AG04450 (cell line): ENCODE measurements around the gene TFAP2A. TPM values are rescaled to one million over a fixed set of nuclear protein-coding genes. Genes with fewer than 3 reads are reported as not detected.

ENCODE experiments used
- CTCF ChIA-PET: fragments of 300-600, 350-600 bp; formaldehyde crosslinking; extraction: SDS; loops from one replicate; lab custom pipeline; 2022; ENCODE audit warnings: antibody characterized with exemption, inconsistent platforms; lab: Charles Lee
- POLR2A ChIA-PET: fragments of 350-600 bp; formaldehyde crosslinking; extraction: SDS; loops from one replicate; lab custom pipeline; 2021; ENCODE audit warnings: antibody characterized with exemption, inconsistent platforms; lab: Yijun Ruan, JAX
- DNase-seq: peaks from one replicate; pipeline ENCODE4 v3.0.0-alpha.2; 2011; ENCODE audit warnings: low read depth, low spot score
- H3K27ac ChIP-seq: one replicate; pipeline ENCODE4 v1.5.1; 2012; ENCODE audit warnings: low read depth, low read length, control low read depth
- H3K27me3 ChIP-seq: one replicate; pipeline ENCODE4 v1.6.0; 2012; ENCODE audit warnings: low read length; ENCODE audit not compliant: control insufficient read depth, insufficient read depth
- H3K4me3 ChIP-seq: 2 replicates; pipeline ENCODE4 v1.5.1; 2011; ENCODE audit warnings: mild to moderate bottlenecking, low read depth, low read length, control low read depth
- H3K9me3 ChIP-seq: 2 replicates; pipeline ENCODE4 v1.5.1; 2012; ENCODE audit warnings: low read length; ENCODE audit not compliant: control insufficient read depth, insufficient read depth
- polyA plus RNA-seq: library from polyadenylated mRNA; depleted of rRNA; stranded (reverse); fragments of >200 nt; gene quantifications from 2 replicates; pipeline ENCODE4 v1.2.3, GENCODE V29; 2011
- TF ChIP-seq, protein P1 (sequence below): IDR thresholded peaks from 2 replicates; pipeline ENCODE4 v1.5.1; 2011; ENCODE audit warnings: low read depth, low read length, control low read depth, inconsistent platforms

TFAP2A gene
- polyA plus RNA-seq, 1 experiment, result 2.3 TPM

DNA sequence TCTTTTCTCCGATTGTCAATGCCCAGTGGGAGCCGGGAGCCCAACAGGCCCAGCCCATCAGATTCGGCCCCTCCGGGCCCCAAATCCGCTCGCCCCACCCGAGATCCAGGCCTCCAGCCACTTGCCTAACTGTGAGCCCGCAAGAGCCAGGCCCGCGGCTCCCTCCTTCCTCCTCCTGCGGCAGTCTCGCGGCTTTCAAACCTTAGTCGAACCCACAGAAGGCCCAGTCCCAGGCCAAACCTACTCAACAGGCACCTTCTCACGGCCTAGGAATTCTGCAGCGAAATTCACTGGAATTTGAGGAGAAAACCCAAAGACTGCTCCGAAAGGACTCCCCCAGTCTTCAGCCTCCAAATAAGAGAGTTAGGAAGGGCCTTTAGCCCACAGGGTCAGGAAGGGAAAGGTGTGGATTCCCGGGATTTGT is 2.8 kb upstream of the TFAP2A start:
- TF ChIP-seq, protein P1, sequence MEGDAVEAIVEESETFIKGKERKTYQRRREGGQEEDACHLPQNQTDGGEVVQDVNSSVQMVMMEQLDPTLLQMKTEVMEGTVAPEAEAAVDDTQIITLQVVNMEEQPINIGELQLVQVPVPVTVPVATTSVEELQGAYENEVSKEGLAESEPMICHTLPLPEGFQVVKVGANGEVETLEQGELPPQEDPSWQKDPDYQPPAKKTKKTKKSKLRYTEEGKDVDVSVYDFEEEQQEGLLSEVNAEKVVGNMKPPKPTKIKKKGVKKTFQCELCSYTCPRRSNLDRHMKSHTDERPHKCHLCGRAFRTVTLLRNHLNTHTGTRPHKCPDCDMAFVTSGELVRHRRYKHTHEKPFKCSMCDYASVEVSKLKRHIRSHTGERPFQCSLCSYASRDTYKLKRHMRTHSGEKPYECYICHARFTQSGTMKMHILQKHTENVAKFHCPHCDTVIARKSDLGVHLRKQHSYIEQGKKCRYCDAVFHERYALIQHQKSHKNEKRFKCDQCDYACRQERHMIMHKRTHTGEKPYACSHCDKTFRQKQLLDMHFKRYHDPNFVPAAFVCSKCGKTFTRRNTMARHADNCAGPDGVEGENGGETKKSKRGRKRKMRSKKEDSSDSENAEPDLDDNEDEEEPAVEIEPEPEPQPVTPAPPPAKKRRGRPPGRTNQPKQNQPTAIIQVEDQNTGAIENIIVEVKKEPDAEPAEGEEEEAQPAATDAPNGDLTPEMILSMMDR, result no peak
- DNase-seq, result no peak
- Histone ChIP-seq H3K9me3 (peaks cover 21% of the 10 kb centered on the region), H3K27ac (no peak overlapping the region), H3K4me3 (no peak overlapping the region), H3K27me3 (peaks cover 98% of the 10 kb centered on the region)
- POLR2A ChIA-PET, result no interaction called here
- CTCF ChIA-PET, result no interaction called here

DNA sequence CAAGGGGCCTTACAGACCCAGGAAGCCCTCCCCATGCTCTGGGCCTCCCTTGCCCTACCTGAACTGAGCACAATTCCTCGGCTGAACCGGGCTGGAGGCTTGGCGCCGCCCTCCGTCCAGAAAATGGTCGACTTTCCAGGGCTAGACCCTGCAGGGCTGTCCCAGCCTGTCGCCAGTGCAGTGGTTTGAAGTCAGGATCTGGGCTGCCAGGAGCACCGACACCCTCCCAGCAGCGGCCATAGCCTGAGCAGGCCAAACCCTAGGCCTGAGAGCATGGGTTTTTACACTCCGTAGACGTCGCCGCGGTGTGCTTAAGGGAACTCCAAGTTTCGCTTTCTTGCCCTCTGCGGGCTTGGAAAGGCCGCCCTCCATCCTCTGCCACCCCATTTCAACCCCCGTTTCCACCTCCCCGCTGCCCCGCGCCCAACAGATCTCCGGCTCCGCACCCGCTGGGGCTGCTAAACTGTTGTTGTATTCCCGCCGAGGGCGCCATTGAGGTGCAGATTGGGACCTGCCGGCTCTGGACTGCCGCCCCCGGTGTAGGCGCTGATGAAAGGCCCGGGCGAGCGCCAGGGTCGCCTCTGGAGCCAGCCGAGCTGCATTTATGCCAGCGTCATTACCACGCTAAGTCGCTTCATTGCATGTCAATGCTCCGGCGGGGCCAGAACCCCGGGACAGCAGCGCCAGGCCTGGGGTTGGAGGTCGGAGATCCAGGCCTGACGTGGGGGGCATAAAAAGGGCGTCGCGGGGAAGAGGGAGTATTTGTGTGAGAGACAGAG is 2.2 kb upstream of the TFAP2A start:
- no peak for DNase-seq
- Histone ChIP-seq H3K9me3 (peaks cover 21% of the 10 kb centered on the region), H3K27ac (no peak overlapping the region), H3K4me3 (no peak overlapping the region), H3K27me3 (peaks cover 94% of the 10 kb centered on the region)
- TF ChIP-seq, protein P1, result no peak
- ChIA-PET CTCF (interaction anchor here (0.7 kb wide), 1 partner anchor 164 kb away, joined by 3 read pairs; no protein-coding TSS in a partner anchor), POLR2A (no interaction called here)

DNA sequence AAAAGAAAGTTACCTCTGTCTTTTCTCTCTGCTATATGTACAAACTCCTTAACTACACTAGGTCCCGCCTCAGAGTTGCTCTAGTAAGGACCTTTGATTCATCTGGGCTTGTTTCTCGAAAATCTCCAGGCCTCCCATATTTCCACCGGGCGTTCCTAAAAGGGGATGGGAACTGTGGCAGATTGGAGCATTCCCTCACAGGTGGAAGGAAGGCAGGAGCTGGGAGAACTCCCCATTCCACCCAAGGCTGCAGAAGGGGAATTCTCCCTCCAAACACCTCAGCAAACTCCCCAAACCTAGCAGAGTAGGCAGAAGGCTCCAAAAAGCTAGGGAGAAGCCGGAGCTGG is 1.6 kb upstream of the TFAP2A start:
- Histone ChIP-seq H3K9me3 (peaks cover 21% of the 10 kb centered on the region), H3K4me3 (no peak overlapping the region), H3K27ac (no peak overlapping the region), H3K27me3 (peaks cover 94% of the 10 kb centered on the region)
- TF ChIP-seq, protein P1, result no peak
- POLR2A ChIA-PET, result no interaction called here
- CTCF ChIA-PET, result interaction anchor here (0.7 kb wide), 1 partner anchor 163 kb away, joined by 3 read pairs; no protein-coding TSS in a partner anchor
- no peak for DNase-seq

DNA sequence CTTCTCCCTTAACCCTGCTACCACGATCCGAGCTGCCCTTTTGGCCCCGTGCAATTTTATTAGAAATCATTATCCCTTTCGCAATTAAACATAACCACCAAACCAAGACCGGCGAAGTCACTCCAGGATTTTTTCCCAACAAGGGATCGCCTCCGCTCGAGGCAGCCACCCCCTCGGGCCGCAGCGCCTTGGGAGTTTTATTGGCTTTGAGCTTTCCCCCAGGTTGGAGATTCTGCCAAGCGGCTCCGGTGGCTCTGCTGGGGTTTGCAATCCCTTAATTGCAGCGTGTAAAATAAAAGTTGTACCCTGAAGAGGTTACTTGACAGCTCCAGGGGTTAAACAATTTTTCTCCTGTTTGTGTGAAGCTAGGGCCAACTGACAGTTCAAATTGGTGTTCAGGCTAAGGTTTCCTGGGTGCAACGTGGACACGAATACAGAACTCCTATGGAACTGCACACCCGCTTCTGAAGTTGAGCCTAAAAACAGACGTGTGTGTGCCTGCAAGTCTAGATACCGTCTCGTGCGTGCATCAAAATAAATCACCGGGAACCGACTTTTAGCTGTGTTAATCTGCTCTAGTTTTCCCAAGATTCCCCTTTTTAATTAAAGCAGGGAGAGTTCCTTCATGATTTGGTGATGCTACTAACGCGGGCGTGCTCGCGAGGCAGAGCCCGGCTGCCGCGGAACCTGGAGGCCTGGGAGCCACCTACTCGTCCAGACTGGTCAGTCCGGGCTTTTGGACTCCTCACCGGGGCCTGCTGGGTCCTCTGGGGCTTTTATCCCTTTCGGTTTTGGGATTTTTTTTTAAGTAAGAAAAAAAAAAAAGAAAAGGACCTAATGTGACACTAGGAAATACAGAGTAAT is 975 bp upstream of the TFAP2A start:
- Histone ChIP-seq H3K9me3 (peaks cover 21% of the 10 kb centered on the region), H3K27me3 (peaks cover 93% of the 10 kb centered on the region), H3K27ac (no peak overlapping the region), H3K4me3 (peak overlapping the region; percentile 63)
- TF ChIP-seq, protein P1, result no peak
- ChIA-PET POLR2A (interaction anchor here (0.5 kb wide), 1 partner anchor 758 kb away, joined by 3 read pairs; no protein-coding TSS in a partner anchor), CTCF (interaction anchor here (0.7 to 2.7 kb wide), 8 partner anchors 9 to 1433 kb away, joined by 3 to 10 read pairs (median 3); no protein-coding TSS in a partner anchor)
- DNase-seq, result no peak
